Measurements from ENCODE around the gene HCRTR1.

HCRTR1 gene

GRCh38 chr1:31628931-31629556, 11.6 kb downstream of the HCRTR1 start:
- H3K4me3 ChIP-seq (ENCODE audit: low read depth, low read length) = no peak overlapping the region
- DNase-seq (ENCODE audit: low read depth) = no peak
- TF ChIP-seq CTCF (IDR thresholded peaks at IDR 0.05; ENCODE audit: insufficient read depth, low read depth, low read length, missing control alignments) = no peak

- no peak for TF ChIP-seq CTCF (IDR thresholded peaks at IDR 0.05; ENCODE audit: insufficient read depth, low read depth, low read length, missing control alignments)
These were observed 15.2 kb downstream of the HCRTR1 start for GRCh38 chr1:31632649-31633048.

GRCh38 chr1:31633117-31633516, 15.6 kb downstream of the HCRTR1 start:
- peak; percentile 35 for TF ChIP-seq CTCF (IDR thresholded peaks at IDR 0.05; ENCODE audit: insufficient read depth, low read depth, low read length, missing control alignments)
- DNase-seq (ENCODE audit: low read depth) = peak; percentile 26
- no peak overlapping the region for H3K4me3 ChIP-seq (ENCODE audit: low read depth, low read length)

More at GRCh38 chr1:31632649-31633048, 15.2 kb downstream of the HCRTR1 start:
- no peak overlapping the region for H3K4me3 ChIP-seq (ENCODE audit: low read depth, low read length)
- DNase-seq (ENCODE audit: low read depth) = no peak

- peak; percentile 33 for DNase-seq (ENCODE audit: low read depth)
These were observed 20.6 kb downstream of the HCRTR1 start for GRCh38 chr1:31637915-31638673.

GRCh38 chr1:31639543-31639942, 22.1 kb downstream of the HCRTR1 start:
- no peak for DNase-seq (ENCODE audit: low read depth)
- no peak overlapping the region for H3K4me3 ChIP-seq (ENCODE audit: low read depth, low read length)
- TF ChIP-seq CTCF (IDR thresholded peaks at IDR 0.05; ENCODE audit: insufficient read depth, low read depth, low read length, missing control alignments) = no peak

More at GRCh38 chr1:31637915-31638673, 20.6 kb downstream of the HCRTR1 start:
- H3K4me3 ChIP-seq (ENCODE audit: low read depth, low read length) = no peak overlapping the region
- no peak for TF ChIP-seq CTCF (IDR thresholded peaks at IDR 0.05; ENCODE audit: insufficient read depth, low read depth, low read length, missing control alignments)

- DNase-seq (ENCODE audit: low read depth) = no peak
- no peak for TF ChIP-seq CTCF (IDR thresholded peaks at IDR 0.05; ENCODE audit: insufficient read depth, low read depth, low read length, missing control alignments)
- no peak overlapping the region for H3K4me3 ChIP-seq (ENCODE audit: low read depth, low read length)
These were observed 22.7 kb downstream of the HCRTR1 start for GRCh38 chr1:31640179-31640578.

Data from GM12865 (cell line).